ENCODE results near the gene SMCO1.

DNA sequence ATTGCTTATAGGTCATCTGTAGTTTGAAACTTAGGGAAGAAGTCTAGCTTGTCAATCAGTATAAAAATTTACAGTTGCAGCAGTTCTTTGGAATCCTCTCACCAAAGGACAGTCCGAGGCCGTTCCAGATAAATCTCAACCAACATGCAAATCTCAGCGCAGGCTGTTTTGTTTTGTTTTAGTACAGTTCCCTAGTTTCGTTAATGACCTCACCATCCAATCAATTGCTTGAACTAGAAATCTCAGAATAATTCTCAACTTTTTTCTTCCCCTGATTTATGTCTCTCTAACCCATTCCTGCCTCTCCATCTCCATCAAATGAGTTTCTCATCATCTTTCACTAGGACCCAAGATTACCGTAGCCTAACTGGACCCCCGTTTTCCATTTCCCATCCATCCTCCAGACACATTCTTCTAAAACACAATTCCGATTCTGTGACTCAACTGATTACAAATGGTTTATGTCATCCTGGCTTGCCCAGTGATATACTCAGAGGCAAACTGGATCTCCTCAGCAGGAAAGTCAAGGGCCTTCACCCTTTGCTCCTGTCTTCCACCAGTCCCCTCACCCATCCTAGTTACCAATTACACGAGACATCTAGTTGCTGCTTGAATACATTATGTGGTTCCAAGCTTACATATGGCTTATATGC is 1.3 kb downstream of the SMCO1 start:
- TF ChIP-seq, protein P1, sequence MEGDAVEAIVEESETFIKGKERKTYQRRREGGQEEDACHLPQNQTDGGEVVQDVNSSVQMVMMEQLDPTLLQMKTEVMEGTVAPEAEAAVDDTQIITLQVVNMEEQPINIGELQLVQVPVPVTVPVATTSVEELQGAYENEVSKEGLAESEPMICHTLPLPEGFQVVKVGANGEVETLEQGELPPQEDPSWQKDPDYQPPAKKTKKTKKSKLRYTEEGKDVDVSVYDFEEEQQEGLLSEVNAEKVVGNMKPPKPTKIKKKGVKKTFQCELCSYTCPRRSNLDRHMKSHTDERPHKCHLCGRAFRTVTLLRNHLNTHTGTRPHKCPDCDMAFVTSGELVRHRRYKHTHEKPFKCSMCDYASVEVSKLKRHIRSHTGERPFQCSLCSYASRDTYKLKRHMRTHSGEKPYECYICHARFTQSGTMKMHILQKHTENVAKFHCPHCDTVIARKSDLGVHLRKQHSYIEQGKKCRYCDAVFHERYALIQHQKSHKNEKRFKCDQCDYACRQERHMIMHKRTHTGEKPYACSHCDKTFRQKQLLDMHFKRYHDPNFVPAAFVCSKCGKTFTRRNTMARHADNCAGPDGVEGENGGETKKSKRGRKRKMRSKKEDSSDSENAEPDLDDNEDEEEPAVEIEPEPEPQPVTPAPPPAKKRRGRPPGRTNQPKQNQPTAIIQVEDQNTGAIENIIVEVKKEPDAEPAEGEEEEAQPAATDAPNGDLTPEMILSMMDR (IDR thresholded peaks at IDR 0.05) = no peak
- no peak for TF ChIP-seq POLR2AphosphoS5 (IDR thresholded peaks at IDR 0.05)
